Fibroblast of lung (primary cell): ENCODE measurements around the gene ABCD4.

Experiments used
- EZH2 ChIP-seq: IDR thresholded peaks from 2 replicates; pipeline ENCODE4 v1.5.1; 2012; ENCODE audit warnings: low read length, control low read depth, mild to moderate bottlenecking; ENCODE audit errors: missing control alignments
- TF ChIP-seq, protein P1 (sequence below), 2 donors: IDR thresholded peaks in 1 of 2; conservative IDR thresholded peaks in 1 of 2; 1 replicate in 1 of 2; 2 replicates in 1 of 2; pipeline ENCODE4 v1.5.1; 2011 to 2012; ENCODE audit warnings: low read length in 2 of 2, control low read depth in 1 of 2, inconsistent platforms in 1 of 2, low read depth in 1 of 2, mild to moderate bottlenecking in 1 of 2

DNA sequence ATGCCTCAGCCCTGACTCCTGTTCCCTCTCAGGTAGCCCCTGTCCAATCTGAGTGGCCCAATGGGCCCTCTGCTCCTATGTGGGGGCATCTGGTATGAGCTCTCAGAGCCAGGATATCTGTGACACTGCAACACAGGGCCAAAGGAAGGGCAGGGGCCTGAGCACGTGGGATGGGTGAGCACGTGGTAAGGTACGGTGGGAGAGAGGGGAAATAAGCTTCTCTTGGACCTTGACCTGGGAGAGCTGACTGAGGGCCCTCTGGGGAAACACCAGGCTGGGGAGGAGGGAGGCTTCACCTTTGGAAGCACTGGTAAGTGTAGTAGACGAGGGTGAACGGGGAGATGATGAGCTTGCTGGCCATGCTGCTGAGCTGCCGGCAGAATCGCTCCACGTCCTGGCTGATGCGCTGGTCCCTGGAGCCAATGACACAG lies 6.7 kb downstream of the ABCD4 start:
- TF ChIP-seq, protein P1, sequence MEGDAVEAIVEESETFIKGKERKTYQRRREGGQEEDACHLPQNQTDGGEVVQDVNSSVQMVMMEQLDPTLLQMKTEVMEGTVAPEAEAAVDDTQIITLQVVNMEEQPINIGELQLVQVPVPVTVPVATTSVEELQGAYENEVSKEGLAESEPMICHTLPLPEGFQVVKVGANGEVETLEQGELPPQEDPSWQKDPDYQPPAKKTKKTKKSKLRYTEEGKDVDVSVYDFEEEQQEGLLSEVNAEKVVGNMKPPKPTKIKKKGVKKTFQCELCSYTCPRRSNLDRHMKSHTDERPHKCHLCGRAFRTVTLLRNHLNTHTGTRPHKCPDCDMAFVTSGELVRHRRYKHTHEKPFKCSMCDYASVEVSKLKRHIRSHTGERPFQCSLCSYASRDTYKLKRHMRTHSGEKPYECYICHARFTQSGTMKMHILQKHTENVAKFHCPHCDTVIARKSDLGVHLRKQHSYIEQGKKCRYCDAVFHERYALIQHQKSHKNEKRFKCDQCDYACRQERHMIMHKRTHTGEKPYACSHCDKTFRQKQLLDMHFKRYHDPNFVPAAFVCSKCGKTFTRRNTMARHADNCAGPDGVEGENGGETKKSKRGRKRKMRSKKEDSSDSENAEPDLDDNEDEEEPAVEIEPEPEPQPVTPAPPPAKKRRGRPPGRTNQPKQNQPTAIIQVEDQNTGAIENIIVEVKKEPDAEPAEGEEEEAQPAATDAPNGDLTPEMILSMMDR (conservative IDR thresholded peaks at IDR 0.05 in 1 of 2, IDR thresholded peaks at IDR 0.05 in 1 of 2; ENCODE audit: low read depth in 1 of 2, low read length in 2 of 2) = no peak
- TF ChIP-seq EZH2 = no peak
